PFSK-1 (cell line): ENCODE measurements around the gene BAIAP2L1.

Source experiments
- FOXP2 ChIP-seq: optimal IDR thresholded peaks from 2 replicates; pipeline ENCODE3; 2011; ENCODE audit warnings: borderline replicate concordance, control low read depth, inconsistent platforms; ENCODE audit not compliant: insufficient read depth; ENCODE audit errors: extremely low read length, extremely low read depth
- POLR2AphosphoS5 ChIP-seq: IDR thresholded peaks from 2 replicates; pipeline ENCODE4 v1.6.1; 2012; ENCODE audit warnings: low read depth, mild to moderate bottlenecking, control low read depth, low read length, moderate library complexity
- REST ChIP-seq, 2 experiments: IDR thresholded peaks; 2 replicates each; pipeline versions ENCODE4 v1.6.1 to v1.8.0; 2011 to 2012; ENCODE audit warnings: low read depth in 2 of 2, low read length in 2 of 2, control low read depth in 1 of 2, inconsistent platforms in 1 of 2, mild to moderate bottlenecking in 1 of 2, moderate library complexity in 1 of 2; ENCODE audit not compliant: insufficient read depth in 1 of 2
- SIN3A ChIP-seq: IDR thresholded peaks from 2 replicates; pipeline ENCODE4 v1.6.1; 2012; ENCODE audit warnings: mild to moderate bottlenecking, low read length, moderate library complexity, borderline replicate concordance; ENCODE audit not compliant: insufficient read depth
- TAF1 ChIP-seq: IDR thresholded peaks from 2 replicates; pipeline ENCODE4 v1.6.1; 2012; ENCODE audit warnings: low read length, control low read depth, borderline replicate concordance; ENCODE audit not compliant: insufficient read depth

- TF ChIP-seq POLR2AphosphoS5 (no peak), REST (IDR thresholded peaks at IDR 0.05; ENCODE audit: insufficient read depth in 1 of 2, low read depth in 2 of 2, low read length in 2 of 2) (no peak), TAF1 (no peak), SIN3A (no peak), FOXP2 (no peak)
Measured at GRCh38 chr7:98448766-98449165, 47.9 kb upstream of the BAIAP2L1 start.
